HepG2 (cell line): ENCODE measurements around the gene TMEM97. TPM values are rescaled to one million over a fixed set of nuclear protein-coding genes. Genes with fewer than 3 reads are reported as not detected.
A peak's percentile ranks its signal among the peaks of the same experiment; 100 is the strongest.

Source experiments
- BCL6 ChIP-seq: IDR thresholded peaks from 2 replicates; pipeline ENCODE4 v1.6.1; 2016; ENCODE audit warnings: missing genetic modification reagents, missing compliant biosample characterization
- CBFB ChIP-seq: sonication (generic); formaldehyde crosslinking; IDR thresholded peaks from 2 replicates; pipeline ENCODE4 v1.4.0; 2020; ENCODE audit warnings: missing genetic modification reagents
- CEBPZ ChIP-seq: IDR thresholded peaks from 2 replicates; pipeline ENCODE4 v1.6.1; 2012; ENCODE audit warnings: low read length, improper control_type of control experiment
- EP300 ChIP-seq, 3 experiments: sonication (generic) in 1 of 3; formaldehyde crosslinking in 1 of 3; IDR thresholded peaks; 2 replicates each; pipeline versions ENCODE4 v1.5.1 to v1.6.1; 2011 to 2020; ENCODE audit warnings: low read depth in 2 of 3, low read length in 2 of 3, borderline replicate concordance in 1 of 3, improper control_type of control experiment in 1 of 3, mild to moderate bottlenecking in 1 of 3, missing genetic modification reagents in 1 of 3, moderate library complexity in 1 of 3
- IRF1 ChIP-seq: sonication (generic); formaldehyde crosslinking; IDR thresholded peaks from 2 replicates; pipeline ENCODE4 v1.4.0; 2020; ENCODE audit warnings: low read depth, mild to moderate bottlenecking, missing genetic modification reagents
- NKX3-1 ChIP-seq: sonication (generic); formaldehyde crosslinking; IDR thresholded peaks from 2 replicates; pipeline ENCODE4 v1.5.0; 2020; ENCODE audit warnings: missing genetic modification reagents
- NONO ChIP-seq, 2 experiments: fragments of 450-650 bp in 1 of 2; sonication (generic) in 1 of 2; formaldehyde crosslinking in 1 of 2; IDR thresholded peaks in 1 of 2; conservative IDR thresholded peaks in 1 of 2; 2 replicates each; pipeline versions ENCODE4 v1.6.1 to v1.8.0; 2017 to 2022; ENCODE audit warnings: mild to moderate bottlenecking in 1 of 2, missing genetic modification reagents in 1 of 2, moderate library complexity in 1 of 2
- PLRG1 ChIP-seq: fragments of 450-650 bp; conservative IDR thresholded peaks from 2 replicates; pipeline ENCODE4 v1.6.1; 2016
- ZBTB34 ChIP-seq: sonication (generic); formaldehyde crosslinking; IDR thresholded peaks from 2 replicates; pipeline ENCODE4 v1.8.0; 2022; ENCODE audit warnings: mild to moderate bottlenecking, missing genetic modification reagents
- ZNF326 ChIP-seq: sonication (generic); formaldehyde crosslinking; IDR thresholded peaks from 2 replicates; pipeline ENCODE4 v1.4.0; 2020; ENCODE audit warnings: missing genetic modification reagents, borderline replicate concordance
- ZNF337 ChIP-seq: sonication (generic); formaldehyde crosslinking; IDR thresholded peaks from 2 replicates; pipeline ENCODE4 v1.5.1; 2020; ENCODE audit warnings: missing genetic modification reagents, low read depth, mild to moderate bottlenecking, borderline replicate concordance
- ZNF768 ChIP-seq: sonication (generic); formaldehyde crosslinking; IDR thresholded peaks from 2 replicates; pipeline ENCODE4 v1.4.0; 2020; ENCODE audit warnings: missing genetic modification reagents
- polyA plus RNA-seq, 8 experiments: library from polyadenylated mRNA; depleted of rRNA in 3 of 8; stranded (reverse) in 7 of 8; unstranded in 1 of 8; fragments of >200 nt; fragmentation: Illumina TruSeq in 4 of 8; extraction: Trizol in 4 of 8; gene quantifications; 2 replicates each; pipeline versions ENCODE4 v1.2.1 to v1.2.3, GENCODE V29; 2011 to 2016; ENCODE audit warnings: low read depth in 4 of 8, missing spikeins in 1 of 8, mixed read lengths in 1 of 8; ENCODE audit not compliant: insufficient read depth in 1 of 8
- total RNA-seq, 5 experiments: library from RNA; depleted of rRNA; stranded (reverse); fragments of >200 nt; fragmentation: Illumina TruSeq; extraction: Trizol; gene quantifications; 2 replicates each; pipeline ENCODE4 v1.2.3, GENCODE V29; 2016; ENCODE audit warnings: low read depth in 1 of 5
- TF ChIP-seq, protein P1 (sequence below): sonication (generic); formaldehyde crosslinking; IDR thresholded peaks from 2 replicates; pipeline ENCODE4 v1.4.0; 2020; ENCODE audit warnings: missing genetic modification reagents, borderline replicate concordance
- TF ChIP-seq, protein P2 (sequence below): sonication (generic); formaldehyde crosslinking; IDR thresholded peaks from 2 replicates; pipeline ENCODE4 v1.4.0; 2020; ENCODE audit warnings: mild to moderate bottlenecking, missing genetic modification reagents

Gene TMEM97
- total and polyA plus RNA-seq, 2 of the 13 experiments (the other 11 are each of a cell fraction or from before 2014, with no cell fraction given) = 69.6 to 137 TPM

- TF ChIP-seq NKX3-1 (CRISPR knock-in tag) (peak; percentile 44; the same call in 1 of the 2 replicates), EP300 (IDR thresholded peaks at IDR 0.05; ENCODE audit: low read depth in 2 of 2, low read length in 2 of 2) (peak in 1 of 2 experiments; percentile 48; a peak in 1 of 4 replicates), EP300 (CRISPR knock-in tag; IDR thresholded peaks at IDR 0.05; ENCODE audit: borderline replicate concordance) (0 out of 2 replicates have a peak, but pooled peaks have one; percentile 26), PLRG1 (no peak), ZNF768 (CRISPR knock-in tag) (peak; percentile 47; the same call in 1 of the 2 replicates), IRF1 (CRISPR knock-in tag) (no peak), ZBTB34 (CRISPR knock-in tag) (peak; percentile 75; the same call in 1 of the 2 replicates), BCL6 (CRISPR knock-in tag) (no peak; the same call in 1 of the 2 replicates), ZNF326 (CRISPR knock-in tag) (no peak), NONO (IDR thresholded peaks at IDR 0.05) (no peak), NONO (CRISPR knock-in tag; conservative IDR thresholded peaks at IDR 0.05) (peak; percentile 89), ZNF337 (CRISPR knock-in tag) (no peak), CEBPZ (no peak), CBFB (CRISPR knock-in tag) (peak; percentile 78)
- TF ChIP-seq, protein P1, sequence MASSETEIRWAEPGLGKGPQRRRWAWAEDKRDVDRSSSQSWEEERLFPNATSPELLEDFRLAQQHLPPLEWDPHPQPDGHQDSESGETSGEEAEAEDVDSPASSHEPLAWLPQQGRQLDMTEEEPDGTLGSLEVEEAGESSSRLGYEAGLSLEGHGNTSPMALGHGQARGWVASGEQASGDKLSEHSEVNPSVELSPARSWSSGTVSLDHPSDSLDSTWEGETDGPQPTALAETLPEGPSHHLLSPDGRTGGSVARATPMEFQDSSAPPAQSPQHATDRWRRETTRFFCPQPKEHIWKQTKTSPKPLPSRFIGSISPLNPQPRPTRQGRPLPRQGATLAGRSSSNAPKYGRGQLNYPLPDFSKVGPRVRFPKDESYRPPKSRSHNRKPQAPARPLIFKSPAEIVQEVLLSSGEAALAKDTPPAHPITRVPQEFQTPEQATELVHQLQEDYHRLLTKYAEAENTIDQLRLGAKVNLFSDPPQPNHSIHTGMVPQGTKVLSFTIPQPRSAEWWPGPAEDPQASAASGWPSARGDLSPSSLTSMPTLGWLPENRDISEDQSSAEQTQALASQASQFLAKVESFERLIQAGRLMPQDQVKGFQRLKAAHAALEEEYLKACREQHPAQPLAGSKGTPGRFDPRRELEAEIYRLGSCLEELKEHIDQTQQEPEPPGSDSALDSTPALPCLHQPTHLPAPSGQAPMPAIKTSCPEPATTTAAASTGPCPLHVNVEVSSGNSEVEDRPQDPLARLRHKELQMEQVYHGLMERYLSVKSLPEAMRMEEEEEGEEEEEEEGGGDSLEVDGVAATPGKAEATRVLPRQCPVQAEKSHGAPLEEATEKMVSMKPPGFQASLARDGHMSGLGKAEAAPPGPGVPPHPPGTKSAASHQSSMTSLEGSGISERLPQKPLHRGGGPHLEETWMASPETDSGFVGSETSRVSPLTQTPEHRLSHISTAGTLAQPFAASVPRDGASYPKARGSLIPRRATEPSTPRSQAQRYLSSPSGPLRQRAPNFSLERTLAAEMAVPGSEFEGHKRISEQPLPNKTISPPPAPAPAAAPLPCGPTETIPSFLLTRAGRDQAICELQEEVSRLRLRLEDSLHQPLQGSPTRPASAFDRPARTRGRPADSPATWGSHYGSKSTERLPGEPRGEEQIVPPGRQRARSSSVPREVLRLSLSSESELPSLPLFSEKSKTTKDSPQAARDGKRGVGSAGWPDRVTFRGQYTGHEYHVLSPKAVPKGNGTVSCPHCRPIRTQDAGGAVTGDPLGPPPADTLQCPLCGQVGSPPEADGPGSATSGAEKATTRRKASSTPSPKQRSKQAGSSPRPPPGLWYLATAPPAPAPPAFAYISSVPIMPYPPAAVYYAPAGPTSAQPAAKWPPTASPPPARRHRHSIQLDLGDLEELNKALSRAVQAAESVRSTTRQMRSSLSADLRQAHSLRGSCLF (CRISPR knock-in tag) = 0 out of 2 replicates have a peak, but pooled peaks have one; percentile 39
- TF ChIP-seq, protein P2, sequence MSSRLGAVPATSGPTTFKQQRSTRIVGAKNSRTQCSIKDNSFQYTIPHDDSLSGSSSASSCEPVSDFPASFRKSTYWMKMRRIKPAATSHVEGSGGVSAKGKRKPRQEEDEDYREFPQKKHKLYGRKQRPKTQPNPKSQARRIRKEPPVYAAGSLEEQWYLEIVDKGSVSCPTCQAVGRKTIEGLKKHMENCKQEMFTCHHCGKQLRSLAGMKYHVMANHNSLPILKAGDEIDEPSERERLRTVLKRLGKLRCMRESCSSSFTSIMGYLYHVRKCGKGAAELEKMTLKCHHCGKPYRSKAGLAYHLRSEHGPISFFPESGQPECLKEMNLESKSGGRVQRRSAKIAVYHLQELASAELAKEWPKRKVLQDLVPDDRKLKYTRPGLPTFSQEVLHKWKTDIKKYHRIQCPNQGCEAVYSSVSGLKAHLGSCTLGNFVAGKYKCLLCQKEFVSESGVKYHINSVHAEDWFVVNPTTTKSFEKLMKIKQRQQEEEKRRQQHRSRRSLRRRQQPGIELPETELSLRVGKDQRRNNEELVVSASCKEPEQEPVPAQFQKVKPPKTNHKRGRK (CRISPR knock-in tag) = no peak
These were observed 38.3 kb downstream of the TMEM97 start, which contains the start of gene POLDIP2 (continued) for GRCh38 chr17:28357061-28357900.
